Progenitor cell of endocrine pancreas (in vitro differentiated cells): ENCODE measurements around the gene TRIM44. TPM values are rescaled to one million over a fixed set of nuclear protein-coding genes. Genes with fewer than 3 reads are reported as not detected.
"Not testable (repeated sequence)": the region's sequence is repeated elsewhere in the genome, so short reads cannot be mapped to it uniquely, and the experiment has no call there.

Source experiments
- DNase-seq: peaks from one replicate; pipeline ENCODE4 v3.0.0; 2021; ENCODE audit warnings: low spot score; ENCODE audit not compliant: unreplicated experiment
- H3K27ac Mint-ChIP-seq: 2 replicates; pipeline ENCODE4 v1.8.0; 2021; ENCODE audit warnings: mild to moderate bottlenecking, moderate library complexity, mixed read lengths
- H3K27me3 Mint-ChIP-seq: 2 replicates; pipeline ENCODE4 v1.8.0; 2021; ENCODE audit warnings: mixed read lengths
- H3K36me3 Mint-ChIP-seq: 2 replicates; pipeline ENCODE4 v1.8.0; 2022; ENCODE audit warnings: mixed read lengths; ENCODE audit not compliant: insufficient read depth
- H3K4me1 Mint-ChIP-seq: 2 replicates; pipeline ENCODE4 v1.8.0; 2021; ENCODE audit warnings: low read depth, mixed read lengths
- H3K4me3 Mint-ChIP-seq: 2 replicates; pipeline ENCODE4 v1.8.0; 2021; ENCODE audit warnings: low read depth, mild to moderate bottlenecking, moderate library complexity, mixed read lengths
- H3K9me3 Mint-ChIP-seq: 2 replicates; pipeline ENCODE4 v1.8.0; 2021; ENCODE audit warnings: low read depth, mixed read lengths
- CTCF ChIP-seq: fragments of 200-600 bp; sonication (generic); IDR thresholded peaks from one replicate; pipeline ENCODE4 v1.5.0; 2021; ENCODE audit warnings: antibody characterized with exemption, mild to moderate bottlenecking; ENCODE audit not compliant: unreplicated experiment
- total RNA-seq: library from RNA; stranded (reverse); gene quantifications from 2 replicates; pipeline ENCODE4 v1.2.1, GENCODE V29; 2021

Gene TRIM44
- total RNA-seq, 1 donor from 2014 or later = 65.1 TPM

GRCh38 chr11:35856259-35856658, 193.7 kb downstream of the TRIM44 start:
- Mint-ChIP-seq H3K9me3 (no peaks in the 10 kb centered on the region), H3K36me3 (no peaks in the 10 kb centered on the region), H3K4me1 (no peaks in the 10 kb centered on the region), H3K4me3 (no peak overlapping the region), H3K27me3 (no peaks in the 10 kb centered on the region), H3K27ac (no peak overlapping the region)
- TF ChIP-seq CTCF = no peak
- DNase-seq = no peak

- Mint-ChIP-seq H3K36me3 (no peaks in the 10 kb centered on the region), H3K27ac (no peak overlapping the region), H3K9me3 (no peaks in the 10 kb centered on the region), H3K4me3 (no peak overlapping the region), H3K27me3 (no peaks in the 10 kb centered on the region), H3K4me1 (no peaks in the 10 kb centered on the region)
- TF ChIP-seq CTCF = no peak
- no peak for DNase-seq
These were observed 194.2 kb downstream of the TRIM44 start for GRCh38 chr11:35856756-35857155.

DNA sequence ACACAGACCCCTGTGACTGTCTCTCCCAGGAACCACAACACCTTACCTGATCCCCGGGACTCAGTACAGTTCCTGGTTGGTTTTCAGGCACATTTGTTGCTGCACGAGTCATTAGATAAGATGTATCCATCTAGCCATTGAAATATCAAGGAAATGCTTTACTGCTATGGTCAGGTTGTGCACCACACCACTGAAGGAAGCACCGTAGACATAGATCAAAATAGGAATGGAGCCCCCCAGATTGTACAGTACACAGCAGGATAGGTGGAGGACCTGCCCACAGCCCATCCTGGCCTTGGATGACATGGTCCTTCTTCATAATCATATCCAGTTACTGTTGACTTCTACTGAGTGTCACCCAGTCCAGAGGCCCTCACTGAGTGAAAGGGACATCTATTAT, 195.3 kb downstream of the TRIM44 start:
- no peak overlapping the region for H3K4me3 Mint-ChIP-seq
- H3K9me3 Mint-ChIP-seq = no peaks in the 10 kb centered on the region
- no peaks in the 10 kb centered on the region for H3K4me1 Mint-ChIP-seq
- no peaks in the 10 kb centered on the region for H3K27me3 Mint-ChIP-seq
- H3K27ac Mint-ChIP-seq = no peak overlapping the region
- DNase-seq = no peak
- TF ChIP-seq CTCF = no peak
- no peaks in the 10 kb centered on the region for H3K36me3 Mint-ChIP-seq

DNA sequence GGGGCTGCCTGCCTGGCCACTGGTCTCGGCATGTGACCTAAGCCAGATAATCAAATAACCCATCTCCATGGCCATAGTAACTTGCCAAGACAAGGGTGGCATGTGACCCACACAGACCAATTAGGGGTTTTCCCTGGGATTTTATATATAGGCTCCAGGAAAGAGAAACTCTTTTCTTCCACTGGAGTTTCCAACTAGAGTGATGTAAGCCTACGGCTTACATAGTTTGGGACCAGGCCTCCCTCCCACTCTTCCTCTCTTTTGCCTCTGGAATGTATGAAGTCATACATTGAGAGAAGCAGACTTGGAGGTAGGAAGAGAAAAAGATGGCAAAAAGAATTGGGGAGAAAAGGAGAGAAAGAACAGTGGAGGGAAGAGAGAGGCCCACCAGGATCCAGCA, 196.7 kb downstream of the TRIM44 start:
- no peak for TF ChIP-seq CTCF
- no peaks in the 10 kb centered on the region for H3K4me1 Mint-ChIP-seq
- no peak overlapping the region for H3K4me3 Mint-ChIP-seq
- DNase-seq = no peak
- H3K27me3 Mint-ChIP-seq = no peaks in the 10 kb centered on the region
- H3K27ac Mint-ChIP-seq = no peak overlapping the region
- no peaks in the 10 kb centered on the region for H3K9me3 Mint-ChIP-seq
- H3K36me3 Mint-ChIP-seq = no peaks in the 10 kb centered on the region

GRCh38 chr11:35860194-35860593, 197.6 kb downstream of the TRIM44 start:
- H3K4me1 Mint-ChIP-seq, H3K9me3 Mint-ChIP-seq, H3K4me3 Mint-ChIP-seq, DNase-seq, H3K27ac Mint-ChIP-seq, H3K27me3 Mint-ChIP-seq, H3K36me3 Mint-ChIP-seq: not testable (repeated sequence)

DNA sequence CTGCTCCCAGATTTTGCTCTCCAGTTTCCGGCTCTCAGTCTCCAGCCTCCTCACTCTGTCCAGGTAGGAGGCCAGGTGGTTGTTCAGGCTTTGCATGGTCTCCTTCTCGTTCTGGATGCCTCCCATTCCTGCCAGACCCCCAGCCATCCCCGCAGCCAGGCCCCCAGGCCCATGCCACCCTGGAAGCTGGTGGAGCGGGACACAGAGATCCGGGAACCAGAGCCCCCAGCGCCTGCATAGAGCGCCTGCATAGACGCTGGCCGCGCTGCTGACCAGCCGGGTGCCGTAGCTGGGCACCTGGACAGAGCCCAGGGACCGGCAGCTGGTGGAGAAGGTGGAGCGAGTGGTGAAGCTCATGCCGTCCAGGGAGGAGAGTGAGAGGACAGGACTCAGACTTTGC, 198.6 kb downstream of the TRIM44 start:
- no peaks in the 10 kb centered on the region for H3K27me3 Mint-ChIP-seq
- no peaks in the 10 kb centered on the region for H3K4me1 Mint-ChIP-seq
- H3K36me3 Mint-ChIP-seq = no peaks in the 10 kb centered on the region
- no peak overlapping the region for H3K27ac Mint-ChIP-seq
- no peak for DNase-seq
- no peak for TF ChIP-seq CTCF
- no peaks in the 10 kb centered on the region for H3K9me3 Mint-ChIP-seq
- H3K4me3 Mint-ChIP-seq = no peak overlapping the region
